Effector CD4-positive, alpha-beta T cell (primary cell): Measurements from ENCODE around the gene USP3.

Experiments
- DNase-seq: peaks from one replicate; pipeline ENCODE4 v3.0.0-alpha.2; 2020

USP3 gene

DNA sequence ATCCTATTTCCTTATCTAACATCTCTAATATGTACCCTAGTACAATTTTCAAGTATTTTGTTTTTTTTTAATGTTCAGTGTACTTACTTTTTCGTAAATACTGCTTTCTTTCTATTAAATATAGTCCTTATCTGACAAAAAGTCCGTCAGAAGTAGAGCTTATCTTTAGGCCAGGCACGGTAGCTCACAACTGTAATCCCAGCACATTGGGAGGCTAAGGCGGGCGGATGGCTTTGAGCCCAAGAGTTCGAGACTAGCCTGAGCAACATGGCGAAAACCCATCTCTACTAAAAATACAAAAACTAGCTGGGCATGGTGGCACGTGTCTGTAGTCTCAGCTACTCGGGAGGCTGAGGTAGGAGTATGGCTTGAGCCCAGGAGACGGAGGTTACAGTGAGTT, 41.1 kb downstream of the USP3 start:
- no peak for DNase-seq

DNA sequence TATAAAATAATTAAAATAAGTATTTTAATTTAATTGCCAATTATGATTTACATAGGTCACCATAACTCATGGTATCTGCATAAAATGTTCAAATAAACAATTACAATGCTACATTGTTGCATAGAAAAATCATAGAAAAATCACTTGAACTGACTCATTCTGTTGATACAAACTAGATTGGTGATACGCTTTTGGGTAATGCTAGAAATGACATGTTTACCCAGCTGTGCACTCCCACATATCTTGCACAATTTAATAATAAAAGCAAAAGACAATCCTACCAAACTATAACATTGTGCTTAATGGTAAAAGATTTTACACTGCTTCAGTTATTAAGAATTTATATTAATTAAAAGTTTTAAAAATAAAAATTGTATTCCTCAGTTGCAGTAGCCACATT, 47.0 kb downstream of the USP3 start:
- DNase-seq = no peak

DNA sequence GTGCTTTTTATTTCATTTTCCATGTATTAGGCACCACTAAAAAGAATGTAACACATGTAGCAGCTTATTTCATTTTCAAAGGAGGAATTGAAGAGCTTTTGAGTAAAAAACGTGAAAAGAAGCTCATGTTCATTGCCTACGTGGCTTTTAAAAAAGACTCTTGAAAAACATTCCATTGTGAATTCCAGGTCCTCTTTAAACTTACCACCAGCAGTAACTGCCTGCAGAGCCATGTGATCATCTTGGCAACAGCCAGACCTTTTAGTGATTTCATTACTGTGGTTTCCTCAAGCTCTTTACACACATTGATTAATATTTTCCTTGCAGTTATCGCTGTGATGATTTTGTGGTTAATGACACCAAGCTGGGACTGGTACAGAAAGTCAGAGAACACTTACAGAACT, 49.0 kb downstream of the USP3 start:
- DNase-seq = no peak

DNA sequence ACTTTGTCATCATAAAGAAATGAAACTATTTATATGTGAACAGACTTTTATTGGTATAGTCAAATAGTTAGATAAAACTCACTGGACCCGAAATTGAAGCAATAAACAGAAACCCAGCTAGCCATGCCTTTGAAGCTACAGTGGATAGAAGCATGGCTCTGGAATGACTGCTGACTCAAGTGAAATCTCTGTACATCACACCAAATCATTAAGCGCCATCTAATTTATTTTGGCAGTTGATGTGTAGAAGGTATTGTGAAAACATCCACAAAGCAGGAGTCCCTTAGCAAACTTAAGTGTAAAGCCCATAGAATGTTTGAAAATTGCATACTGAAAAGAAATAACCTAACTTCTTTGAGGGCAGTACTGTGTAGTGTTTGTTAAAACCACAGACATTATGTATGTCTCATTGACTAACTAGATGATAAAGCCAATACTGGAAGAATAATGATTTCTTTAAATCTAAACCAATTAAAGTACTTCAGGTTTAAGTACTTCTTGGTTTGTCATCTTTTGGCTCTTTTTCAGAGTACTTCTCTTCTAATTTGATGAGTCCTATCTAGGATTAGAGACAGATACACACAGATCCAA, 50.0 kb downstream of the USP3 start:
- no peak for DNase-seq

DNA sequence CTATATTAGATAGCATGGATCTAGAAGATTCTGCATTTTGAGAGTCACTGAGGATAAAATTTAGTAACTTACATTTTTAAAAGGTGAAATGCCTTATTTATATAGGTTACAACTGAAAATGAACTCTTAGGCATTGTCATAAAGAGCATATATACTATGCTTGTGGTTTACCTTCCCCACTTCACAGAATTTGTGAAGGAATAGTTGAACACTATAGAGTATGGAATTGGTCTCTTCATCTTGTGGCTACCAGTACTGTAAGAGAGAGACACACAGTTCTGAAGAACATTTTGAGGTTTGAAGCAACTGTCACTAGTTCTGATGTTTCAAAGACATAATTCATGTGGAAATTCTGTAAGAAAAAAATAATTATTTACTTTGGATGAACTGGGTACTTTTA, 51.1 kb downstream of the USP3 start:
- no peak for DNase-seq

DNA sequence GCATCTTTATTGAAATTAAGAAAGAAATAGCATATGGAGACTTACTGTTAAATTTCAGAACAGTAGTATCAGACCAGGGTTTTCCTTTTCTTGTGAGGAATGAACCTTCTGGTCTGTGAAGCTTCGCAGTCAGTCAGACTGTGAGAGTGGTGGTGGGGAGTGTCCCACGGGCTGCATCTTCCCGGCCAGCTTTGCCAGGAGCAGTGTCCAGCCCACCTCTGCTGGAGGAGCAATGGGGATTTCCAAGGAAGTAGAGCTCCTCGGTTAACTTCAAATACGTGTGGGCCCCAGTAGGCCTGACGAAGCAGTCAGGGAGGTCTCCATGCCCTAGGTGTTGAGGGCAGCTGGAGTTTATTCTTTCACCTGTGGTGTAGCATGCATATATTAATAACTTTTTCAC, 51.9 kb downstream of the USP3 start:
- DNase-seq = no peak

DNA sequence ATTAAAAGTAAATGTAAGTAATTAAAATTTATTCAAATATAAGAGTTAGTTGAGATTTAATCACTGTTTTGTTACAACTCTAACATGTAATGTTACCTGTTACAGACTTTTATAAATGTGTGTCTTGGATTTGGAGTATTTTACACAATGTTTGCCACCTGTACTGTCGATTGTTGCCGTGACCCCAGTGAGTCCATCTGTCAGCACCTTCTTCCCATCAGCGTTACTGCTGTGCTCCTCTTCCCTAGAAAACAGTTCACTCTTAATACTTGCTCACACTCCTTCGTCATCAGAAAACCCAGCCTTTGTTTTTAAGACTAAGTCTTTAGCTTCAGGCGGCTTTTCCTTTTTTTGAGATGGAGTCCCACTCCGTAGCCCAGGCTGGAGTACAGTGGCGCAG, 52.3 kb downstream of the USP3 start:
- DNase-seq = no peak

DNA sequence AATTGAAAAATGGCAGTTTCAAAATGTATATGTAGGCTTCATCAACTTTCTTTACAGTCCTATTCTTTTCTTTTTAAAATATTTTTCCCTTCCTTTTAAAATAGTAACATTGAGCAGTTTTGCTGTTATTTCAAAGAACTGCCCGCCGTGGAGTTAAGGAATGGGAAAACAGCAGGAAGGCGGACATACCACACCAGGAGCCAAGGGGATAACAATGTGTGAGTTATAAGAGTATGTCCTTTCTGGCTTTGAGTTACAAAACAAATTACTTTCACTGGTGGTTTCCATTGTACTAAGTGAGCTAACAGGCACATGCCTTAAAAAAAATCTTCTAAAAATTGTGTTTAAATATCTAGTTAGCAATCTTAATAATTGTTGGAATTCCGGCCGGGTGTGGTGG, 55.4 kb downstream of the USP3 start:
- DNase-seq = no peak

DNA sequence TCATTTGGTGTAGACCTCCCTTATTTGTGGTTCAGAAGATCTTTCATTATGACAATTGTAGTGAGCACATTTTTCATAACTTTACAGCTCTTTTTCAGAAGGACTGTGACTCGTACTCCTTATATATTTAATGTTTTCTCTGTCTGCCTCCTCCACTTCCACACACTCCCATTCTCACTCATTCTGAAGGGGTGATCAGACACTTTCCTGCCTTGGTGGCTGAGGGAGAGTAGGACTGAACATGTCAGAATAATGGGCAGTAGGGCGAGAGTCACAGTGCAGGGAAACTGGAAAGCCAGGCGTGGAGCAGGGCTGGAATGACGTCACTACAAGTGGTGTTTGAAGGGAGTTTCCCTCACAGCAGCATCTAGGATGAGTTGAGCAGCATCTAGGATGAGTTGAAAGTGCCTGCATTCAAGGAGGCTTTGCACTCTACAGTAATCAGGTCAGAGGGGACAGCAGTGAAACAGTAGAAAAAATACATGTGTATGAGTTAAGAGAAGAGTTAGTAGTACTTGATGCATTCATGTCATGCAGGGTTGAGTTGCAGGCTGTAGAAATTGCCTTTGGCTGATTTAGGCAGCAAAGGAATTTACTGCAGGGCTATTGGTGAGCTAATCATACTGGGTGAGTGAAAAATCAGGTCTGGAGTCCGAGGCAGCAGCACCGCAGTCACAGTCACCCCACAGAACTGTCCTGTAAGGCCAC, 56.5 kb downstream of the USP3 start:
- DNase-seq = no peak

DNA sequence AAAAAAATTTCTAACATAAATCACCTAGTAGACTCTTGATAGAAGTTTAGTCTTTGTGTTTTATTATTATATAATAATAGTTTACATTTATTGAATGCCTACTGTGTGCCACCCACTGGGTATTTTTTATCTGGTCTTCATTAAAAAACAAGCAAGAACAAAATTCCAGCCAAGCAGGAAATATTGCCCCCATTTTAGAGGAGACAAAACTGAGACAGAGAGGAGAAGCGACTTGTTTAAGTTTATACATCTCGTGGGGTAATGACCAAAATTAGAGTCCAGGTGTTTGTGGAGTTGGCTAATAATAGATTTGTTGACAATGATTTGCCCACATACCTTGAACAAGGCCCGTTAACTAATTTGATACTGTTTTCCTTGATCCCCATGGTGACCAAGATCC, 59.7 kb downstream of the USP3 start:
- no peak for DNase-seq

DNA sequence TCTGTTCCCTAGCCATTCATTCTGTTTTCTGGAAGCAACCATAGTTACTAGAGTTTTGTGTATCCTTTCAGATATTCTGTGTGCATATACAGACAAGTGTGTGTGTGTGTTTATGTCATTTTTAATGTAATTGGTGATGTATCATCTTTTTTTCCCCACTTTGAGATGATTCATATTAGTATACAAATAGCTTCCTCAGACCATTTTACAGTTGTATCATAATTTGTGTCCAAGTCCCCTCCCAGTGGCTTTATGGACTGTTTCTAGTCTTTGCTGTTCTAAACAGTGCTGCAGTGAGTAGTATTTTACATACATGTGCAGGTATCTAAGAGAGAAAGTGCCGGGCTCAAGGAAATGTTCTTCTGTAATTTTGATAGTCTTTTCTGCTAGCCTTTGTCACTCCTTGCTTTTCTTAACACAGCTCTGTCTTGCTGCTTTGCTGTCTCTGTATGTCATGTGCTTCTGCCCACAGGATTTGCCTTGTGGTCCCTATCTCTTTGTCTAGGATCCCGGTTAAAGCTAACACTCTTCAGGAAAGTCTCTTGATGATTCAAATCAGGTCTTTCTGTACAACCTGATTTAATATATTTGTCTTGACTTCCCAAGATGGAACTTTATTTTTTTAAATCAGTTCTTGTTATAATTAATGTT, 61.3 kb downstream of the USP3 start:
- no peak for DNase-seq

DNA sequence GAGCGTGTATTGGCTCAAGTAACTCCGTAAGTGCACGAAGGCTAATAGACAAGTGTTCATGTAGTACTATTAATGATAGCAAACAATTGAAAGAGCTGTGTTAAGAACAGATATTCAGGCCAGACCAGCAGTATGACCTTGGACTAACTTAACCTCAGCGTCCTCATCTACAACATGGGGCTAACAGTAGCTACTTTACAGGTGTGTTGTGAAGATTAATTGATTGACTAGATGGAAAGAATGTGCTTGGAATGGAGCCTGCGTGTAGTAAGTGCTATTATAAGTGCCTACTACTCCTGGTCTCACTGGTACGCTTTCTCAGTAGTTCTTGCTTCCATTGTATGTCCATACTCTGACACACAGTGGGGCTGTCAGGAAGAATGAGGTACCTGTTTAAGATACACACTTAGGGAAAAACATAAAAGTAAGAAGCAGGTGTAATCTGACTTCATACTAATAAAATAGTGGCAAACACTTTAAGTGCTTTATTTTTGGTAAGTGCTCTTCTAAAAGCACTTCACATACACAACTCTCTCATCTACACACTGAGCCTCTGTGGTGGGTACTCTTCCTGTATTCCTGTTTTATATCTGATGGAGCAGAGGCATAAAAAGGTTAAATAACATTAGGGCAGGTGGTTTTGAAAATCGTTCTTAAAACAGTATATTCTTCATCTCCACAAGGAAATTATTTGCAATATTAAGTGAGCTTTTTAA, 68.5 kb downstream of the USP3 start:
- no peak for DNase-seq

DNA sequence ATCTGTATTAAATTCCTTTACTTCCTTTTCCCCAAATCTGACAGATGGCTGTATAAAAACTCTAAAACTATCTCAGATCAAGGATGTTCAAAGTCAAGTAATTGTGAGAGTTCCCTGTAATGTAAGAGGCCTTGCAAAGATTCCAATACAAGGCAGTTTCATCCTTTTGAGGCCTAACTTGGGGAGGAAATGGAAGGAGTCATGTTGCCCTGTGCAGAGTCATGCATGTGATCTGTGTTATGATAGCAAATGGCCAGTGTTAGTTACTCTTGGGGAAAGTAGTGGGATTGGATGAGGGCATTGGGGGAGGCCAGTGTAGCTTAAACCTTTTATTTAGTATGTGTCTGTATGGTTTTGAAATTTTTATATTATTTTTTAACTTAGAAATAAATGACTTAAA, 69.1 kb downstream of the USP3 start:
- no peak for DNase-seq

DNA sequence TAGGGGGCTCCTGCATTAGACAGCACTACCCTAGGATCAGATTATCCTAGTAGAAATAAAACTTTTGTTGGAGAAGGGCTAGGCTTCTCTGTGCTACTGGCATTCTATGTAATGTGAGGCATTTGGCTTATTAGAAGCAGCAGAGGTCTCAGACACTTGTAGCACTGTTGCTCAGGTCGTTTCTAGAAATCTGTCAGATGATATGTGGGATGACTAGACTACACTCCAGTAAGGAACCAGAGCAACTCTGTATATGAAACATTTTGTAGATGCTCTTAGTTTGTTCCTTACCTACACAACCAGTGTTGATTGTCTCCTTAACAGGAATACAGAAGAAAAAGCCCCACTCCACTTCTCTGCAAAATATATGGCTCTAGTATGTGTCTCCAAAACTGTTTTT, 70.9 kb downstream of the USP3 start:
- DNase-seq = no peak

DNA sequence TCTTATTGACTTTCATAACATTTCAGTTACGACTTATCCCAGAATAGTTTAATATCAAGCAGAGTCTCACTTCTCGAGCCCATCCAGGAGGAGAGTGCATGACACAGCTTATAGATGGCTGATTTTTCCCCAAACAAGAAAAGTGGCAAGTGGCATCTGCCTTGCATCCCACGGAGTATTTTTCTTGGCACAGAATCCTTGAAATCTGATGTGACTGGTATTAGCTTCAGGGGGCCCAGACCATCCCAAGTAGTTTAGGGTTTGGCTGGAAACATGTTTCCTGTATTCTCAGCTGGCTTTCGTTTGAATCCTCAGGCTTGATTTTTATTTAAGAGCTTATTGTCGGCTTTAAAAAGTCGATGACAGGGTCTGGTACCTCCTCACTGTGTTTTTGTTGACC, 72.0 kb downstream of the USP3 start:
- DNase-seq = no peak

DNA sequence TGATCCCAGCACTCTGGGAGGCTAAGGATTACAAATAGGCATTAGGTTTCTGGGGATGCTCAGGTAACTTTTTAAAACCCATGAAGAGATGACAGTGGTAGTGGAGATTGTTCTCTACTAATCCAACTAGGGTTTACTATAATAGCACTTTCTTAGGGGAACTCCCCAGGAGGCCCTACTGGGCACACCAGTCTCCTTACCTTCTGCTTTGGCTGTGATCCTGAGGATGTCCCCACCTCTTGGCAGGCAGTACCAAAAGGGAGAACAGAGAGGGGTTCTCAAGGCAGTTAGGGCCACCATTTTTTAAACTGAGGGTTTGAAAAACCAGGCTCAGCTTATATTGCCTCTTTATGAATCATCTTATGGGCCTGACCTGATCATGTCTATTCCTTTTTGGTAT, 77.8 kb downstream of the USP3 start:
- DNase-seq = no peak

DNA sequence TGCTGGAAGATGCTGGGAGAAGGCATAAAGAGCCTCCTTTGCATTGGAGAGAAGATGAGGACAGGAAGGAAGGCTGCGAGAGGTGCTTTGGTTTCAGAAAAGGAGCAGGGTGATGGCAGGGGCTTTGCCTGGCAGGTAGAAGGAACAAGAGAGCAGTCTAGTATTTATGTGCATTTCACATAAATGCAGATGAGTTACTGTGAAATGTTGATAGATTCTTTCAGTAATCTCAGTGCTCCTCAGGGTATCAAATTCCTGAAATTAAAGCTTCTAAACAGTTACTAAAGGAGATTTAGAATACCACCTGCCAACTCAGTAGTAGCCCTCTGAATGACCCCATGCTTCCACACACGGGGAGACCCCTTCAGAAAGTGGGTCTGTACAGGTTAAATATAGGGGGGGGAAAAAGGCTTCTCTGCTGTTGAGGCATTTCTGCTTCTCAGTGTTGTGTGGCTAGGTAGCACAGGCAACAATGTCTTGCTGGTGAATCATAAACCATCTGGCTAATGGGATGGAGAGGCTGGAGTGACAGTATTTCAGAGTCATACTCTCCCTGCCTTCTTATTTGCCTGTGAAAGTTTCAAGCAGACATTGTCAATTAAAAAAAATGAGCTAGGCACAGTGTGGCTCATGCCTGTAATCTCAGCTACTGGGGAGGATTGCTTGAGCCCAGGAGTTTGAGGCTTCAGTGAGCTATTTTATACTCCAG, 78.5 kb downstream of the USP3 start:
- DNase-seq = no peak

DNA sequence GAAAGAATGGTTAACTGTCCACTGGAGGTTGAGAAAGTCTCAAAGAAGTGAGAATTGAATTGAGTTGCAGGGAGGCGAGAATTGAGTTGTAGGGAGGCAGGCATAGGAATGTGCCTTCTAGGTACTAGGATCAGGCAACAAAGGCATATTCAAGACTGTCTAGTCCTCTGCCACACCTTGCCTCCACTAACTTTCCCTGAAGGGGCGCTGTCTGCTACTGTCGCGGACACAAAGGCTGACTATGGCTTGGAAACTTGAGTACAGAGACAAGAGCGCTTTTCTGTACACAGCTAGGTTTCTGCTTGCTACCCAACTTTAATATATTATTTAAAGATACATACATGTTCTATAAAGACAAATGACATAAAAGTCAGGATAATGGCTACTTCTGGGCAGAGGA, 82.4 kb downstream of the USP3 start:
- no peak for DNase-seq

DNA sequence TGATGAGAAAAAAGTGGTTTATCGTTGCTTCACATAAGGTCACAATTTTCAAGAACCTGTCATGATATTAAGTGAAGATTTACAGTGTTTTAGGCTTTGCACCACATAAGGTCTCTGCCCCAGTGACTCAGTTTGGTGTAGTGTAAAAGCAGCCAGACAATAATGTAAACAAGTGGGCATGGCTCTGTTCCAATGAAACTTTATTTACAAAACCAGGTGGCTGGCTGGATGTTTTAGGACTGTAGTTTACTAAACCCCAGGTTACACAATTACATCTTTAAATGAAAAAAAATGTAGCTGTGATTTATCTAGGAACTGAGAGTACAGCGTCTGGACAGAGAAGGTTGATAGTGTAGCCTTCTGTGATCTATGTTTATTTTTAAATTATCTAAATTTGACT, 83.1 kb downstream of the USP3 start:
- DNase-seq = no peak

DNA sequence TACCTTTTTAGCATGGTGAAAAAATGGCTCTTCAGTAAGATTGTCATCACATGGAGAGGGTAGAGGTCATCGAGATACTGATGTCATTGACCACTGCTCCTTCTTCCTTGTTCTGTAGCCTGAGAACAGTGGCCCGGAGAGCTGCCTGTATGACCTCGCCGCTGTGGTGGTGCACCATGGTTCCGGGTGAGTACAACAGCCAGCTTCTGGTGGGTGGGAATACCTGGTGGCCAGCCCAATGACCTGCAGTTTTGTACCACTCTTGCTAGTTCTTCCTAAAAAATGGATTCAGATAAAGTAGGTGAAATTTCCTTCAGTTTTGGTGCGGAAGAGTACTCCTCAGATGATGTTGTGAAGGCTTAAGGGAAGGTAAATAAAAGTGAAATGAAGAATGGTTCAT, 84.4 kb downstream of the USP3 start:
- DNase-seq = no peak

DNA sequence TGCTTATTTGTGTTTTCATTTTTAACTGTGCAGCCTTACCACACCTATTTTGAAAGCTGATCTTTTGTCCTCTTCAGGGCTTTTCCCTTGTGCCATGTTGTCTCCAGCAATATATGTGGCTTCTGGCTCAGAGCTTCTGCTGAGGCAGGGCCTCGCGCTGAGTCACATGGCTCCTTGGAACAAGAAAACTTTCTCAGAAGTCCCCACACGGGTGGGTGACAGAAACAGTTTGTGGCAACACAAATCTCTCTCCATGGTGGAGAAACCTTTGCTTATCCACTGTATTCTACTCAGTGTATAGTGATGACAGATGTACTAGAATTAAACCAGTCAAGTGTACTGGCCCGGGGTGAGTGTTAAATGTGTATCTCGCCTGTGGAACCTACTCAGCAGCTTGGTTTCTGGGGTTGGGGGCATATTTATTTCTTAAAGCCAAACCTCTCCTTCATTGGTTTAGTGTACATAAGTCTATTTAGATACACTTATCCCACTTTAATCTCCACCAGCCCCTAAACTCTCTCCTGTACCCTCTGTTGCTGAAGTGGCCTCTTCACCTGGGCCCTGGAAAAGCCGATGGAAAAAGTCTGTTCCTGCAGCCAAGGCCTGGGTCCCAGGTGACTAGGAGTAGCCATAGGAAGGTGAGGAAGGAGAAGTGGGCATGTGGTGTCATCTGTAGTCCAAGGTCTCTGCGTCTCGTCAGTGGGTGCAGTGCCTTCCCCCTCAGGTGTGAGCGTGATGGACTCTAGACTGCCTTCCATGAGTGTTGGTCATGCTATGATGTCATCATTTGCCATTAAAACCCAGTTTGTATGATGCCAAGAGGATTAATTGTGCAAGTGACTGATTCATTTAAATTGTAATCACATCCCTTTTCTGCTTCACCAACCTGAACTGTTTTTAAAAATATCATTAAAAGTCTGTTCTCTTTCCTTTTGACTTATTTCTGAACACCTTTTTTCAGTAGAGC, 89.6 kb downstream of the USP3 start:
- DNase-seq = no peak

DNA sequence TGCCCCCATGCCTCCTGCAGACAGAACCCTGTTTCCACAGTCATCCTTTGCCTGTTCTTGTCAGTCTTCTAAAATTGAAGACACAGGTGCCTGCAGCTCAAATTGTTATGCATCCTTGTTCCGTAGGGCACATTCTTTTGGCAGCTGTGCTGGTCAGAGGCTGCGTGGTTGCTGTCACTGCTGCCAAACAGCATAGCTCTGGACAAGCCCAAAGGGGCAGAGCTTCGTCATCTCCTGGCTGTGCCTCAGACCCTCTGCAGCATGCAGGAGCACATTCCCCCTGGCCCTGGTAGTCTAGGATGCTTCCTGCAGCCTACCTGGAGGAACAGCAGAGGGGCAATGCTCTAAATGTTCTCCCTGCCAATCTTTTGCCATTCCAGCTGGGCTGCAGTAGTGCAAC, 90.7 kb downstream of the USP3 start:
- DNase-seq = no peak
